H1 (cell line): Measurements from ENCODE around the gene COL21A1. TPM values are rescaled to one million over a fixed set of nuclear protein-coding genes. Genes with fewer than 3 reads are reported as not detected.

Experiments used
- ATF2 ChIP-seq: IDR thresholded peaks from 2 replicates; pipeline ENCODE4 v1.6.1; 2012; ENCODE audit warnings: low read length, inconsistent platforms
- CHD7 ChIP-seq: fragments of 300-600 bp; sonication (generic); IDR thresholded peaks from 2 replicates; pipeline ENCODE4 v1.7.1; 2012; ENCODE audit warnings: low read length, moderate library complexity, mild to moderate bottlenecking, inconsistent platforms; ENCODE audit not compliant: insufficient replicate concordance
- HDAC6 ChIP-seq: IDR thresholded peaks from one replicate; pipeline ENCODE4 v1.7.1; 2012; ENCODE audit warnings: low read depth, mild to moderate bottlenecking, inconsistent platforms, low read length, moderate library complexity
- JUND ChIP-seq: IDR thresholded peaks from 2 replicates; pipeline ENCODE4 v1.6.1; 2011; ENCODE audit warnings: mild to moderate bottlenecking, improper control_type of control experiment, low read length
- MAFK ChIP-seq: IDR thresholded peaks from 2 replicates; pipeline ENCODE4 v1.6.1; 2012; ENCODE audit warnings: low read depth, mild to moderate bottlenecking, improper control_type of control experiment, low read length
- SIRT6 ChIP-seq: IDR thresholded peaks from one replicate; pipeline ENCODE4 v1.7.1; 2012; ENCODE audit warnings: low read length, inconsistent platforms
- SP1 ChIP-seq: IDR thresholded peaks from 2 replicates; pipeline ENCODE4 v1.6.1; 2011; ENCODE audit warnings: low read depth, low read length
- TAF7 ChIP-seq: optimal IDR thresholded peaks from 2 replicates; pipeline ENCODE3; 2011; ENCODE audit warnings: low read depth, mild to moderate bottlenecking, inconsistent platforms, low read length, moderate library complexity, borderline replicate concordance
- TEAD4 ChIP-seq: IDR thresholded peaks from 2 replicates; pipeline ENCODE4 v1.6.1; 2012; ENCODE audit warnings: low read depth, low read length, inconsistent platforms, mixed read lengths
- polyA plus RNA-seq, 7 experiments: library from polyadenylated mRNA; depleted of rRNA in 3 of 7; stranded (reverse) in 5 of 7; unstranded in 2 of 7; fragments of >200 nt in 5 of 7; fragments of 200-250 nt in 2 of 7; gene quantifications; 1 replicate in 5 of 7; 2 replicates in 1 of 7; 4 replicates in 1 of 7; pipeline versions ENCODE4 v1.2.1 to v1.2.3, GENCODE V29; 2011 to 2013; ENCODE audit warnings: missing spikeins in 2 of 7, mixed read lengths in 2 of 7
- total RNA-seq: library from RNA; stranded (reverse); fragmentation: NEBNext Ultra II Directional; extraction: Animal tissue kit (Norgen Biotek cat#: 25700); gene quantifications from 2 replicates; pipeline ENCODE4 v1.2.1, GENCODE V29; 2021

Gene COL21A1
- total and polyA plus RNA-seq, 2 of the 8 experiments (the other 6 are each of a cell fraction or from before 2014, with no cell fraction given): 1.6 to 3.4 TPM

GRCh38 chr6:56158571-56158970, 88.8 kb downstream of the COL21A1 start (continued):
- TF ChIP-seq CHD7: no peak
- TF ChIP-seq MAFK: no peak
- no peak for TF ChIP-seq TEAD4
- TF ChIP-seq TAF7: no peak
- no peak for TF ChIP-seq SP1
- no peak for TF ChIP-seq JUND
- TF ChIP-seq HDAC6: no peak
- no peak for TF ChIP-seq ATF2
- TF ChIP-seq SIRT6: no peak
- TF ChIP-seq, all 59 proteins: peak for 0
